Breast epithelium (tissue), 3 donors: ENCODE measurements around the gene DENND5B.

Source experiments
- POLR2A ChIP-seq: fragments of 450-650 bp; IDR thresholded peaks from one replicate; pipeline ENCODE4 v1.6.1; 2016; ENCODE audit warnings: antibody characterized with exemption, mild to moderate bottlenecking, moderate library complexity
- POLR2AphosphoS5 ChIP-seq, 3 donors: sonication (generic); formaldehyde crosslinking; IDR thresholded peaks; one replicate each; pipeline ENCODE4 v1.6.1; 2017; ENCODE audit warnings: antibody characterized with exemption in 3 of 3
- TF ChIP-seq, protein P1 (sequence below), 3 donors: fragments of 450-650 bp; IDR thresholded peaks; one replicate each; pipeline ENCODE4 v1.5.1; 2016 to 2017; ENCODE audit warnings: antibody characterized with exemption in 3 of 3, mild to moderate bottlenecking in 3 of 3, moderate library complexity in 3 of 3

DNA sequence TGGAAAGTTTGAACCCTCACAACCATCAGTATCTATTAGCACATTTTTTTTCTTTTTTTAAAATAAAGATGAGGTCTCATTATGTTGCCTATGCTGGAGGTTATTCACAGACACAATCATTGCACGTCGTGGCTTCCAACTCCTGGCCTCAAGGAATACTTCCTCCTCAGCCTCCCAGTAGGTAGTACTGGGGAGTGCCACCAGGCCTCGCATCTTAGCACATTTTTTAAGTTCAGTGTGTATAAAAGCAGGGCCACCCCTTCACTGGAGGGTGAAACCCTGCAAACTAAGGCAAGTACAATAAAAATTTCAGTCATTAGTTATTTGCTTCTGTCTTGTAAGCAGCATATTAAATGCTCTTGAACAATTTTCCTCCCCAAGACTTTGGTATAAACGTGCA, 150.8 kb downstream of the DENND5B start:
- TF ChIP-seq, protein P1, sequence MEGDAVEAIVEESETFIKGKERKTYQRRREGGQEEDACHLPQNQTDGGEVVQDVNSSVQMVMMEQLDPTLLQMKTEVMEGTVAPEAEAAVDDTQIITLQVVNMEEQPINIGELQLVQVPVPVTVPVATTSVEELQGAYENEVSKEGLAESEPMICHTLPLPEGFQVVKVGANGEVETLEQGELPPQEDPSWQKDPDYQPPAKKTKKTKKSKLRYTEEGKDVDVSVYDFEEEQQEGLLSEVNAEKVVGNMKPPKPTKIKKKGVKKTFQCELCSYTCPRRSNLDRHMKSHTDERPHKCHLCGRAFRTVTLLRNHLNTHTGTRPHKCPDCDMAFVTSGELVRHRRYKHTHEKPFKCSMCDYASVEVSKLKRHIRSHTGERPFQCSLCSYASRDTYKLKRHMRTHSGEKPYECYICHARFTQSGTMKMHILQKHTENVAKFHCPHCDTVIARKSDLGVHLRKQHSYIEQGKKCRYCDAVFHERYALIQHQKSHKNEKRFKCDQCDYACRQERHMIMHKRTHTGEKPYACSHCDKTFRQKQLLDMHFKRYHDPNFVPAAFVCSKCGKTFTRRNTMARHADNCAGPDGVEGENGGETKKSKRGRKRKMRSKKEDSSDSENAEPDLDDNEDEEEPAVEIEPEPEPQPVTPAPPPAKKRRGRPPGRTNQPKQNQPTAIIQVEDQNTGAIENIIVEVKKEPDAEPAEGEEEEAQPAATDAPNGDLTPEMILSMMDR (IDR thresholded peaks at IDR 0.05), result no peak
- TF ChIP-seq POLR2A (no peak), POLR2AphosphoS5 (IDR thresholded peaks at IDR 0.05) (no peak)
